DND-41 (cell line): ENCODE data around the gene AOPEP.

Experiments used
- ATAC-seq: fragments of 200-7000 bp; cut with Tn5 transposase; 3 replicates; pipeline ENCODE4 v1.9.1; 2021; ENCODE audit warnings: low read depth; ENCODE audit not compliant: insufficient read depth
- DNase-seq: peaks from one replicate; pipeline ENCODE4 v3.0.0-alpha.2; 2020
- H2AFZ ChIP-seq: 2 replicates; pipeline ENCODE4 v1.6.0; 2012; ENCODE audit warnings: low read depth, low read length
- H3K27ac ChIP-seq: 2 replicates; pipeline ENCODE4 v1.5.1; 2012; ENCODE audit warnings: low read length, inconsistent platforms
- H3K27me3 ChIP-seq: fragments of 200-600 bp; sonication (generic); 2 replicates; pipeline ENCODE4 v1.6.0; 2012; ENCODE audit warnings: low read length, mild to moderate bottlenecking, inconsistent platforms; ENCODE audit not compliant: insufficient read depth, poor library complexity
- H3K36me3 ChIP-seq: 2 replicates; pipeline ENCODE4 v1.5.1; 2012; ENCODE audit warnings: low read length, inconsistent platforms; ENCODE audit not compliant: insufficient read depth
- H3K4me1 ChIP-seq: 2 replicates; pipeline ENCODE4 v1.5.1; 2012; ENCODE audit warnings: mild to moderate bottlenecking, low read length; ENCODE audit not compliant: insufficient read depth
- H3K4me2 ChIP-seq: 2 replicates; pipeline ENCODE4 v1.6.0; 2012; ENCODE audit warnings: mild to moderate bottlenecking, moderate library complexity, low read length, inconsistent platforms; ENCODE audit not compliant: insufficient read depth
- H3K4me3 ChIP-seq, 2 experiments: fragments of 200-600 bp in 1 of 2; shearing (Covaris generic) in 1 of 2; 2 replicates each; pipeline ENCODE4 v1.5.1; 2012 to 2016; ENCODE audit warnings: inconsistent platforms in 2 of 2, low read length in 2 of 2, mild to moderate bottlenecking in 2 of 2, low read depth in 1 of 2, moderate library complexity in 1 of 2
- H3K79me2 ChIP-seq: 2 replicates; pipeline ENCODE4 v1.6.0; 2012; ENCODE audit warnings: low read length, inconsistent platforms; ENCODE audit not compliant: insufficient read depth
- H3K9ac ChIP-seq: 2 replicates; pipeline ENCODE4 v1.6.0; 2012; ENCODE audit warnings: low read depth, mild to moderate bottlenecking, inconsistent platforms, low read length, moderate library complexity
- H3K9me3 ChIP-seq: 2 replicates; pipeline ENCODE4 v1.5.1; 2012; ENCODE audit warnings: low read length, moderate library complexity, mild to moderate bottlenecking, inconsistent platforms; ENCODE audit not compliant: insufficient read depth, severe bottlenecking
- H4K20me1 ChIP-seq: 2 replicates; pipeline ENCODE4 v1.6.0; 2012; ENCODE audit warnings: low read length; ENCODE audit not compliant: insufficient read depth
- EZH2 ChIP-seq: IDR thresholded peaks from 3 replicates; pipeline ENCODE4 v1.6.1; 2012; ENCODE audit warnings: borderline replicate concordance, low read depth, mild to moderate bottlenecking, moderate library complexity, low read length, inconsistent platforms; ENCODE audit not compliant: severe bottlenecking
- TF ChIP-seq, protein P1 (sequence below): IDR thresholded peaks from 2 replicates; pipeline ENCODE4 v1.5.1; 2012; ENCODE audit warnings: borderline replicate concordance, low read length, moderate library complexity, mild to moderate bottlenecking; ENCODE audit not compliant: poor library complexity, severe bottlenecking; ENCODE audit errors: extremely low read depth

Gene AOPEP

DNA sequence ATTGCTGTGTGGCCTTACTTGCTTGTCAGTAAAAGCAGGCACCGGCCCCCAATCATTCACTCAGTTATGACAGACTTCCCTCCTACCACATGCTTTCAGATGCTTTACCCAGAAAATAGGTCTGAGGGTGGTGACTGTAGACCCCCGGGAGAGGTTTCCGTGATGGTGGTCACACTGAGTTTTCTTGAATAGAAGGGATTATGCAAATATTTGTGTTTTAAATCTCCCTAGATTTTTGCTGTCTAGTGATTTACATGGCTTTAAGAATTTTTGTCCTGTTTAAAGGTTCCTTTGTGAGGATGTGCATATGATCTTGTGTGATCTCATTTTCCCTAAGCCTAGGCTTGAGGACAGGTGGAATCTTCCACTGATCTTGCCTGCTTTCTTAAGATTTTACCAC is 309.3 kb downstream of the AOPEP start:
- DNase-seq, result no peak
- no peak overlapping the region for H3K4me3 ChIP-seq
- H2AFZ ChIP-seq, result no peak overlapping the region
- no peaks in the 10 kb centered on the region for H3K79me2 ChIP-seq
- H3K4me1 ChIP-seq, result no peaks in the 10 kb centered on the region
- H3K36me3 ChIP-seq, result no peaks in the 10 kb centered on the region
- no peak for ATAC-seq
- H3K27me3 ChIP-seq, result no peaks in the 10 kb centered on the region
- no peak overlapping the region for H3K27ac ChIP-seq
- H3K9me3 ChIP-seq, result no peaks in the 10 kb centered on the region
- no peaks in the 10 kb centered on the region for H4K20me1 ChIP-seq
- no peak overlapping the region for H3K4me2 ChIP-seq
- no peak for TF ChIP-seq EZH2
- TF ChIP-seq, protein P1, sequence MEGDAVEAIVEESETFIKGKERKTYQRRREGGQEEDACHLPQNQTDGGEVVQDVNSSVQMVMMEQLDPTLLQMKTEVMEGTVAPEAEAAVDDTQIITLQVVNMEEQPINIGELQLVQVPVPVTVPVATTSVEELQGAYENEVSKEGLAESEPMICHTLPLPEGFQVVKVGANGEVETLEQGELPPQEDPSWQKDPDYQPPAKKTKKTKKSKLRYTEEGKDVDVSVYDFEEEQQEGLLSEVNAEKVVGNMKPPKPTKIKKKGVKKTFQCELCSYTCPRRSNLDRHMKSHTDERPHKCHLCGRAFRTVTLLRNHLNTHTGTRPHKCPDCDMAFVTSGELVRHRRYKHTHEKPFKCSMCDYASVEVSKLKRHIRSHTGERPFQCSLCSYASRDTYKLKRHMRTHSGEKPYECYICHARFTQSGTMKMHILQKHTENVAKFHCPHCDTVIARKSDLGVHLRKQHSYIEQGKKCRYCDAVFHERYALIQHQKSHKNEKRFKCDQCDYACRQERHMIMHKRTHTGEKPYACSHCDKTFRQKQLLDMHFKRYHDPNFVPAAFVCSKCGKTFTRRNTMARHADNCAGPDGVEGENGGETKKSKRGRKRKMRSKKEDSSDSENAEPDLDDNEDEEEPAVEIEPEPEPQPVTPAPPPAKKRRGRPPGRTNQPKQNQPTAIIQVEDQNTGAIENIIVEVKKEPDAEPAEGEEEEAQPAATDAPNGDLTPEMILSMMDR, result no peak
- no peak overlapping the region for H3K9ac ChIP-seq

DNA sequence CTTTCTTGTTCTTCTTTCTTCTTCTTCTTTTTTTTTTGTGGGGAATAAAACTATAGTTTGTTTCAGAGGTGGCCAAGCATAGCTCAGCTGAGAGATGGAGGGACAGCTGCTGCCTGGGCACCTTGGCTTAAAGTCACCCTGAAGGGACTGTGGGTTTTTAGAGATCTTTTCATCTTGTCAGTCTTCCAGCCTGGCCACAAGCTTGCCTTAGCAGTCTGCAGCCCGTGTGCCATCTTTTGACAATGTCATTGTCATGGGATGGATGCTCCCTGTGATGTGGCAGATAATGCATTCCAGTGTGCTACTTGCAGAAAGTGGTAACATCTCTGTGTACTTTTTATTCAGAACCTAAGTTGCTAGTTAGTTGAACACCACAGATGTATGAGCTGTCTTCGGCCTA is 310.2 kb downstream of the AOPEP start:
- Histone ChIP-seq H4K20me1 (no peaks in the 10 kb centered on the region), H3K27me3 (no peaks in the 10 kb centered on the region), H3K36me3 (no peaks in the 10 kb centered on the region), H2AFZ (no peak overlapping the region), H3K79me2 (no peaks in the 10 kb centered on the region), H3K9ac (no peak overlapping the region), H3K27ac (no peak overlapping the region), H3K4me1 (no peaks in the 10 kb centered on the region), H3K9me3 (no peaks in the 10 kb centered on the region), H3K4me3 (no peak overlapping the region), H3K4me2 (no peak overlapping the region)
- TF ChIP-seq, protein P1, result no peak
- TF ChIP-seq EZH2, result no peak
- no peak for ATAC-seq
- no peak for DNase-seq

DNA sequence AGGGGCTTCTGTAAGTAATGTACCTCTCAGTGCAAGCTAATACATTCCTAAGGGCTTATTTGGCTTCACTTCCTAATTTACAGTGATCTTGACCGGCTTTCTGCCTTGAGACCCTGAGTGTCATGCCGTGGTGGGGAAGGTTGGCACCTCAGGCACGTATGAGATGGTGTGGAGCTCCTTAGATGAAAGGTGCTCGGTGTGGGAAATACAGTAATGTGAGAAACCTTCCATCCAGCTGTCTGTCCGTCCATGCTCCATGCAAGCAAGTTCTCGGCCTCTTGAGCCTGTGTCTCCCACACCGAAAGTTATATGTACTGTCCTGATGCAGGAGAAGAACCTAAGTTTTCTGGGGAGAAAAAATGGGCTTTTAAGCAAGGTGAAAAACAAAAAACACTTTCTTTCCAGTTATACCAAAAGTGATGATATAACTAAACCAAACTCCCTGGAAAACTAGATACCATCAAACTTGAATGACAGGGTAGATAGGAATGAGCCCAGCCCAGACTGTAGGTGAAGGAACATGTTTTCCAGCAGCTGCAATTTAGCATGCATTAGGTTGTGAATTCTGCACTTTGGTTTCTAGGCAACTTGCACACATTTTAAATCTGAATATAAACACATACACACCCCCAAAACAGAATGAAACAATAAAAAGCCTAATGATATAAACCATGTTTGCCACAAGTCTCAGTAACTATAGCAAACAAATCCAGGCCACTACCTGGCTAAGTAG is 311.5 kb downstream of the AOPEP start:
- H3K4me1 ChIP-seq, result no peaks in the 10 kb centered on the region
- no peak overlapping the region for H3K4me3 ChIP-seq
- no peak for DNase-seq
- H3K36me3 ChIP-seq, result no peaks in the 10 kb centered on the region
- no peak overlapping the region for H2AFZ ChIP-seq
- H3K27me3 ChIP-seq, result no peaks in the 10 kb centered on the region
- no peak overlapping the region for H3K27ac ChIP-seq
- no peaks in the 10 kb centered on the region for H3K79me2 ChIP-seq
- no peaks in the 10 kb centered on the region for H3K9me3 ChIP-seq
- TF ChIP-seq, protein P1, result no peak
- TF ChIP-seq EZH2, result no peak
- no peaks in the 10 kb centered on the region for H4K20me1 ChIP-seq
- no peak overlapping the region for H3K9ac ChIP-seq
- no peak for ATAC-seq
- H3K4me2 ChIP-seq, result no peak overlapping the region

DNA sequence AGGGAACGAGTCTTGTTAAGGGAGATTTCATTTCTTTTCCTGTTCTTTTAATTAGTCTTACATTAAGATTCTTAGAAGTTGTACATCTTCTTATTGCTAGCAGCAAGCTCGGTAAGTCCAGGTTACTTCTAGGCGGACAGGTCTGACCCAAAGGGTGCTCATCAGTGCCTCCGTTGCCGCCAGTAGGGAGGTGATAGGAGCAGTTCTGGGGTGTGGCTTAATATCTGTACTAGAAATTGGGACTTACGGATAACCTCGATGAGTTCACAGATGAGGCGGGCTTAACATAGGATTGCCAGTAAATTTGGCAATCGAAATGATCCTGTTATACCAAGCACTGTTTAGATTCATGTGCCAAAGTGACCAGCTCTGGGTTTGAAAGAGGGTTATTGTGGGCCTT is 312.2 kb downstream of the AOPEP start:
- no peak overlapping the region for H2AFZ ChIP-seq
- no peak overlapping the region for H3K4me2 ChIP-seq
- TF ChIP-seq, protein P1, result no peak
- no peak for TF ChIP-seq EZH2
- H3K9me3 ChIP-seq, result no peaks in the 10 kb centered on the region
- H4K20me1 ChIP-seq, result no peaks in the 10 kb centered on the region
- no peak overlapping the region for H3K9ac ChIP-seq
- H3K27me3 ChIP-seq, result no peaks in the 10 kb centered on the region
- no peaks in the 10 kb centered on the region for H3K79me2 ChIP-seq
- H3K36me3 ChIP-seq, result no peaks in the 10 kb centered on the region
- DNase-seq (no peak), ATAC-seq (no peak)
- H3K27ac ChIP-seq, result no peak overlapping the region
- H3K4me3 ChIP-seq, result no peak overlapping the region
- no peaks in the 10 kb centered on the region for H3K4me1 ChIP-seq
